ENCODE results near the gene DCPS. TPM values are rescaled to one million over a fixed set of nuclear protein-coding genes. Genes with fewer than 3 reads are reported as not detected.

Gene DCPS
- polyA plus RNA-seq, 1 of the 3 experiments (the other 2 are of a cell fraction): 48.1 TPM

- TF ChIP-seq IRF3 (IDR thresholded peaks at IDR 0.05; ENCODE audit: low read depth, low read length) (no peak), TEAD4 (IDR thresholded peaks at IDR 0.05; ENCODE audit: borderline replicate concordance, insufficient read depth) (no peak)
Measured at GRCh38 chr11:126357969-126358762, 54.3 kb downstream of the DCPS start.

GRCh38 chr11:126358763-126359160 is 54.9 kb downstream of the DCPS start:
- Histone ChIP-seq H3K4me2 (no peak overlapping the region), H3K27ac (ENCODE audit: low read depth in 2 of 2, low read length in 1 of 2) (no peak overlapping the region), H4K20me1 (ENCODE audit: insufficient read depth) (no peaks in the 10 kb centered on the region), H3K9me2 (no peaks in the 10 kb centered on the region), H3K4me1 (ENCODE audit: control insufficient read depth in 1 of 2, insufficient read depth in 2 of 2, low read depth in 1 of 2, low read length in 1 of 2) (peaks cover 20 to 42% of the 10 kb centered on the region in 2 experiments; a peak in 2 of 4 replicates), H3K9me3 (no peaks in the 10 kb centered on the region), H3K79me2 (ENCODE audit: insufficient read depth) (peaks cover 65% of the 10 kb centered on the region), H3F3A (replicated peaks; ENCODE audit: insufficient read depth) (no peaks in the 10 kb centered on the region), H2AFZ (ENCODE audit: low read depth) (no peak overlapping the region), H3K9ac (no peak overlapping the region), H3K4me3 (ENCODE audit: low read depth in 2 of 2, low read length in 1 of 2) (no peak overlapping the region), H3K27me3 (ENCODE audit: insufficient read depth) (no peaks in the 10 kb centered on the region), H3K36me3 (replicated peaks in 1 of 2; ENCODE audit: control insufficient read depth in 1 of 2, insufficient read depth in 2 of 2, low read length in 1 of 2) (no peaks in the 10 kb centered on the region)
- ChIA-PET POLR2A (interaction anchor here (1.4 kb wide), 1 partner anchor 55 kb away, joined by 3 read pairs; the partner anchor contains the start of gene DCPS), CTCF (interaction anchor here (1.0 to 2.4 kb wide), 4 partner anchors 40 to 82 kb away, joined by 3 to 9 read pairs (median 4); no protein-coding TSS in a partner anchor)
- DNase-seq: no peak
- no peak for TF ChIP-seq SMC3 (IDR thresholded peaks at IDR 0.05; ENCODE audit: low read depth, low read length)
- no peak for TF ChIP-seq MEF2A (IDR thresholded peaks at IDR 0.05; ENCODE audit: borderline replicate concordance, low read depth)
- TF ChIP-seq SIN3A (IDR thresholded peaks at IDR 0.05; ENCODE audit: borderline replicate concordance, low read depth, low read length): no peak
- TF ChIP-seq NRF1 (IDR thresholded peaks at IDR 0.05; ENCODE audit: low read depth, low read length): no peak
- TF ChIP-seq JUND (IDR thresholded peaks at IDR 0.05): no peak
- no peak for TF ChIP-seq TEAD4 (IDR thresholded peaks at IDR 0.05; ENCODE audit: borderline replicate concordance, insufficient read depth)
- TF ChIP-seq POLR2AphosphoS5 (IDR thresholded peaks at IDR 0.05; ENCODE audit: low read depth, low read length): no peak
- no peak for TF ChIP-seq TCF12 (IDR thresholded peaks at IDR 0.05)
- no peak for TF ChIP-seq ZBTB33 (IDR thresholded peaks at IDR 0.05; ENCODE audit: borderline replicate concordance, low read depth)
- TF ChIP-seq RAD21 (IDR thresholded peaks at IDR 0.05; ENCODE audit: low read length): no peak
- no peak for TF ChIP-seq FOXM1 (IDR thresholded peaks at IDR 0.05; ENCODE audit: low read depth)
- TF ChIP-seq EZH2phosphoT487 (IDR thresholded peaks at IDR 0.05; ENCODE audit: borderline replicate concordance, low read depth): no peak
- no peak for TF ChIP-seq TAF1 (IDR thresholded peaks at IDR 0.05; ENCODE audit: borderline replicate concordance, low read depth, low read length)
- TF ChIP-seq MXI1 (IDR thresholded peaks at IDR 0.05; ENCODE audit: low read depth, low read length): no peak
- TF ChIP-seq CHD2 (IDR thresholded peaks at IDR 0.05; ENCODE audit: low read length, partially characterized antibody): no peak
- TF ChIP-seq ELF1 (IDR thresholded peaks at IDR 0.05): no peak
- WGBS (ENCODE audit: low lambda C conversion rate): 89% methylated on average over 1 of the region's 2 CpGs

More at GRCh38 chr11:126357969-126358762, 54.3 kb downstream of the DCPS start:
- H3K4me2 ChIP-seq: no peak overlapping the region
- H3K4me3 ChIP-seq (ENCODE audit: low read depth in 2 of 2, low read length in 1 of 2): no peak overlapping the region
- POLR2A ChIA-PET: no interaction called here
- CTCF ChIA-PET: interaction anchor here (0.9 to 2.4 kb wide), 7 partner anchors 39 to 155 kb away, joined by 3 to 9 read pairs (median 4); no protein-coding TSS in a partner anchor
- no peaks in the 10 kb centered on the region for H3K27me3 ChIP-seq (ENCODE audit: insufficient read depth)
- peaks cover 3% of the 10 kb centered on the region for H3F3A ChIP-seq (replicated peaks; ENCODE audit: insufficient read depth)
- DNase-seq: no peak
- H3K4me1 ChIP-seq (ENCODE audit: control insufficient read depth in 1 of 2, insufficient read depth in 2 of 2, low read depth in 1 of 2, low read length in 1 of 2): peaks cover 26 to 46% of the 10 kb centered on the region in 2 experiments; a peak in 2 of 4 replicates
- H3K9me3 ChIP-seq: no peaks in the 10 kb centered on the region
- WGBS (ENCODE audit: low lambda C conversion rate): 96% methylated on average over 15 of the region's 18 CpGs
- H4K20me1 ChIP-seq (ENCODE audit: insufficient read depth): no peaks in the 10 kb centered on the region
- H3K9ac ChIP-seq: no peak overlapping the region
- H2AFZ ChIP-seq (ENCODE audit: low read depth): no peak overlapping the region
- no peak overlapping the region for H3K27ac ChIP-seq (ENCODE audit: low read depth in 2 of 2, low read length in 1 of 2)
- H3K9me2 ChIP-seq: no peaks in the 10 kb centered on the region
- H3K79me2 ChIP-seq (ENCODE audit: insufficient read depth): peaks cover 71% of the 10 kb centered on the region
- no peaks in the 10 kb centered on the region for H3K36me3 ChIP-seq (replicated peaks in 1 of 2; ENCODE audit: control insufficient read depth in 1 of 2, insufficient read depth in 2 of 2, low read length in 1 of 2)

Measured in SK-N-SH (cell line).